ENCODE results near the gene SSTR5. TPM values are rescaled to one million over a fixed set of nuclear protein-coding genes. Genes with fewer than 3 reads are reported as not detected.
"Not testable (repeated sequence)": the region's sequence is repeated elsewhere in the genome, so short reads cannot be mapped to it uniquely, and the experiment has no call there.

The SSTR5 gene
- total RNA-seq, 4 donors from 2014 or later = 1.5 TPM; not detected in 3

- no peak overlapping the region for H3K27ac ChIP-seq
- no peaks in the 10 kb centered on the region for H3K36me3 ChIP-seq
- WGBS = no CpG with 5 or more reads among the region's 17 CpGs
- no peak for DNase-seq (ENCODE audit: low spot score in 2 of 2)
- H3K9me3 ChIP-seq = peaks cover 11% of the 10 kb centered on the region
- peak overlapping the region; percentile 28 for H3K4me3 ChIP-seq
- peaks cover 19% of the 10 kb centered on the region for H3K4me1 ChIP-seq
- peaks cover 69% of the 10 kb centered on the region for H3K27me3 ChIP-seq
- TF ChIP-seq, protein P1, sequence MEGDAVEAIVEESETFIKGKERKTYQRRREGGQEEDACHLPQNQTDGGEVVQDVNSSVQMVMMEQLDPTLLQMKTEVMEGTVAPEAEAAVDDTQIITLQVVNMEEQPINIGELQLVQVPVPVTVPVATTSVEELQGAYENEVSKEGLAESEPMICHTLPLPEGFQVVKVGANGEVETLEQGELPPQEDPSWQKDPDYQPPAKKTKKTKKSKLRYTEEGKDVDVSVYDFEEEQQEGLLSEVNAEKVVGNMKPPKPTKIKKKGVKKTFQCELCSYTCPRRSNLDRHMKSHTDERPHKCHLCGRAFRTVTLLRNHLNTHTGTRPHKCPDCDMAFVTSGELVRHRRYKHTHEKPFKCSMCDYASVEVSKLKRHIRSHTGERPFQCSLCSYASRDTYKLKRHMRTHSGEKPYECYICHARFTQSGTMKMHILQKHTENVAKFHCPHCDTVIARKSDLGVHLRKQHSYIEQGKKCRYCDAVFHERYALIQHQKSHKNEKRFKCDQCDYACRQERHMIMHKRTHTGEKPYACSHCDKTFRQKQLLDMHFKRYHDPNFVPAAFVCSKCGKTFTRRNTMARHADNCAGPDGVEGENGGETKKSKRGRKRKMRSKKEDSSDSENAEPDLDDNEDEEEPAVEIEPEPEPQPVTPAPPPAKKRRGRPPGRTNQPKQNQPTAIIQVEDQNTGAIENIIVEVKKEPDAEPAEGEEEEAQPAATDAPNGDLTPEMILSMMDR (IDR thresholded peaks at IDR 0.05) = no peak
- TF ChIP-seq POLR2AphosphoS5 (IDR thresholded peaks at IDR 0.05) (no peak), EP300 (IDR thresholded peaks at IDR 0.05) (no peak)
These were observed 16.9 kb downstream of the SSTR5 start for GRCh38 chr16:1089439-1089821.

DNA sequence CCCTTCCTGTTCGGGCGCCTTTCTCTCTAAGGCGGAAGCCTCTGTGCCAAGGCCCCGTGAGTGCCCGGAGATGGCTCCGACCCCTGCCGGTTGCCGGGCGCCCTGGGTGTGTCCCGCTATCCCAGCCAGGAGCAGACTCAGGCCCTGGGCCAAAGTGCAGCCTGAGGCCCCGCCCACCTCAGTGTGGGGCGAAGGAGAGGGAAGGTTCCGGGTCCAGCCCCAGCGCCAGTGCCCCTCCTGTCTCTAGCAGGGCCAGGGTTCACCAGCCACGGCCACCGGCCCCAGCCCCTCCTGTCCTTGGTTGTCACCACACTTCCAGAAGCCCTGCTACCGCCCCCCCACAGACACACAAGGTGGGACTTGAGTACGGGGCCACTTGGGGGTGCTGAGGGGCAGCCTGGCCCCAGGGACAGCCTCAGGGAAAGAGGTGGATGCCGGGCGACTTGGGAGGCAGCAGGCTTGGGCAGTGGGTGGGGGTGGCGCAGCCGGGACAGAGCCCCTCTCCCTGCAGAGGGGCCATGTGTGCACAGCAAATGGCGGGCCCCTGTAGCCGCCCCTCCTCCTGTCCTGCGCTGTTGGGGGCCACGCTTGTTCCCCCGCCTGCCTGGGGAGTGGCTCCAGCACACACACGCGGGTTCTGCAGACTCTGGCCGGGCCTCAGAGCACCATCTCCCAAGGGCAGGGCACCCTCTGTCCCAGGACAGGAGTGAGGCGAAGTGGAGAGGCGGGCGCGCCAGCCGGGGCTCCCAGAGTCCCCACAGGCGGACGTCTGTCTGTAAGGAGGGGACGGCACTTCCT is 17.5 kb downstream of the SSTR5 start:
- Histone ChIP-seq H3K4me3 (peak overlapping the region; percentile 28), H3K36me3 (no peaks in the 10 kb centered on the region), H3K9me3 (peaks cover 5% of the 10 kb centered on the region), H3K27ac (no peak overlapping the region), H3K27me3 (peaks cover 69% of the 10 kb centered on the region), H3K4me1 (peaks cover 19% of the 10 kb centered on the region)
- no peak for DNase-seq (ENCODE audit: low spot score in 2 of 2)
- 16% methylated on average over 8 of the region's 38 CpGs for WGBS
- TF ChIP-seq, protein P1 (IDR thresholded peaks at IDR 0.05) = peak in 1 of 2 donors; percentile 9
- no peak for TF ChIP-seq POLR2AphosphoS5 (IDR thresholded peaks at IDR 0.05)
- TF ChIP-seq POLR2A (IDR thresholded peaks at IDR 0.05) = no peak

DNA sequence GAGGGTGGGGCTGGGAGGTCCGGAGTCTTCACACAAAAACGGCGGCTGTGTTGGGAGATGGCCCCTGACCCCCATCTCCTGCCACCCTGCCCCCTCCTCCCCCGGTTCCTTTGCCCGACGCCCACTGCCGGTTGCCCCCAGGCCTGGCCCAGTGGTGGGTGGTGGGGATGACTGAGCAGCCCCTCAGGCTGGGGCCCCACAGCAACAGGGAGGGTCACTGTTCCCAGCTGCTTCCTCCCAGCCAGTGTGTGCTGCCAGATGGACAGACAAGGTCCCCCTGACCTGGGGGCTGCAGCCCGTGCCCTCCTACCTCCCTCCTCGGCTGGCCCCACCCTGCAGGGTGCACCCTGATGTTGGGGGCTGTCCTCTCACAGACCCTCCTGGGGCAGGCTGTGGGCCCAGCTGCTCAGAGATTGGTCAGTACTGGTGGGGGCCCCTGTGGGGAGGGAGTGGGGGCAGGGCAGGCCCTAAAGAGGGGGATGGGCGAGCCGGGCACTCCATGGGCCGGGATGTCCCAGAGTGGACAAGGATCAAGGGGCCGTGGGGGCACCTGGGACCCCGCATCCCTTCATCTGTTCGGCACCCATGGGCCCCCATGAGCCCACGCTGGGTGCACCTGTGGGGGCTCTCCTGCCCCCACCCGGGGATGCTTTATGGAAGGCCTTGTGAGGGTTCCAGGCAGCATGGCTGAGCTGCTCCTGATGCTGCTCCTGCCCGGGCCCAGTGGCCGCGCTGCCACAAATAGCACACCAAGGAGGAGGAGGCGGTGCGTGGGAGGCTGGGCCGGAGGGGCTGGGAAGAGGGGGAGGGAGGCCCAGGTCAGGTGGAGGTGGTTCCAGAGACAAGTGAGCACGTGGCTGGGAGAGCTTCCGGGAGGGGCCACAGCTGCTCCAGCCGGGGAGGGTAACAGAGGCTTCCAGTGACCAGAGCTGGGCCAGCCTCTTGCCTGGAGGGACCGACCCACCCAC is 18.4 kb downstream of the SSTR5 start:
- WGBS = 21% methylated on average over 3 of the region's 27 CpGs
- Histone ChIP-seq H3K4me1 (peaks cover 19% of the 10 kb centered on the region), H3K4me3 (no peak overlapping the region), H3K36me3 (no peaks in the 10 kb centered on the region), H3K27ac (no peak overlapping the region), H3K9me3 (no peaks in the 10 kb centered on the region), H3K27me3 (peaks cover 71% of the 10 kb centered on the region)
- no peak for DNase-seq (ENCODE audit: low spot score in 2 of 2)
- TF ChIP-seq EP300 (IDR thresholded peaks at IDR 0.05) (no peak), POLR2AphosphoS5 (IDR thresholded peaks at IDR 0.05) (no peak), POLR2A (IDR thresholded peaks at IDR 0.05) (no peak)
- TF ChIP-seq, protein P1 (IDR thresholded peaks at IDR 0.05) = no peak

GRCh38 chr16:1091992-1092552 is 19.5 kb downstream of the SSTR5 start:
- H3K9me3 ChIP-seq = no peaks in the 10 kb centered on the region
- TF ChIP-seq, protein P1 (IDR thresholded peaks at IDR 0.05) = no peak
- TF ChIP-seq EP300 (IDR thresholded peaks at IDR 0.05) = no peak
- TF ChIP-seq POLR2AphosphoS5 (IDR thresholded peaks at IDR 0.05) = no peak
- TF ChIP-seq POLR2A (IDR thresholded peaks at IDR 0.05) = no peak
- 95% methylated on average over 19 of the region's 27 CpGs for WGBS
- no peak for DNase-seq (ENCODE audit: low spot score in 2 of 2)
- peaks cover 19% of the 10 kb centered on the region for H3K4me1 ChIP-seq
- no peaks in the 10 kb centered on the region for H3K36me3 ChIP-seq
- H3K4me3 ChIP-seq = no peak overlapping the region
- peaks cover 71% of the 10 kb centered on the region for H3K27me3 ChIP-seq
- H3K27ac ChIP-seq = no peak overlapping the region

- peaks cover 19% of the 10 kb centered on the region for H3K4me1 ChIP-seq
- 94% methylated on average over 30 of the region's 40 CpGs for WGBS
- DNase-seq (ENCODE audit: low spot score in 2 of 2); H3K27ac ChIP-seq; H3K4me3 ChIP-seq; H3K36me3 ChIP-seq; H3K9me3 ChIP-seq: not testable (repeated sequence)
- H3K27me3 ChIP-seq = peaks cover 71% of the 10 kb centered on the region
These were observed 20.2 kb downstream of the SSTR5 start for GRCh38 chr16:1092685-1093283.
